GM12878 (cell line): ENCODE results near the gene SCT. TPM values are rescaled to one million over a fixed set of nuclear protein-coding genes. Genes with fewer than 3 reads are reported as not detected.

Experiments
- ATAC-seq: fragments of 200-7000 bp; cut with Tn5 transposase; 3 replicates; pipeline ENCODE4 v1.9.1; 2020; ENCODE audit warnings: mild to moderate bottlenecking, moderate library complexity
- BruUV-seq: library from RNA; stranded (reverse); fragments of 400-500 nt; replicated peaks from 2 replicates; lab custom pipeline; 2021; lab: Mats Ljungman, UMichigan
- CTCF ChIA-PET: fragments of 300-600 bp; sonication (Branson Sonifier 250); formaldehyde crosslinking; extraction: SDS; loops from one replicate; lab custom pipeline; 2021; ENCODE audit warnings: inconsistent platforms; lab: Yijun Ruan, JAX
- POLR2A ChIA-PET: fragments of 350-600 bp; formaldehyde crosslinking; extraction: SDS; loops from one replicate; lab custom pipeline; 2021; ENCODE audit warnings: inconsistent platforms; lab: Charles Lee
- RAD21 ChIA-PET: fragments of 300-600 bp; sonication (Branson Sonifier 250); formaldehyde crosslinking; loops from one replicate; lab custom pipeline; 2023; ENCODE audit warnings: antibody characterized with exemption; ENCODE audit not compliant: unreplicated experiment; lab: Charles Lee
- SMC1A ChIA-PET: fragments of 300-600 bp; sonication (Branson Sonifier 250); formaldehyde crosslinking; loops from one replicate; lab custom pipeline; 2023; ENCODE audit not compliant: unreplicated experiment, uncharacterized antibody; lab: Charles Lee
- DNase-seq: peaks from one replicate; pipeline ENCODE4 v3.0.0-alpha.2; 2011; ENCODE audit warnings: low read depth, low spot score
- FAIRE-seq: peaks from 3 replicates; lab custom pipeline; 2011; peaks lifted over from hg19 to GRCh38; lab: Jason Lieb, UNC
- H2AFZ ChIP-seq: 2 replicates; pipeline ENCODE4 v1.6.0; 2011; ENCODE audit warnings: low read depth, low read length, control low read depth; ENCODE audit not compliant: control insufficient read depth
- H3K27ac ChIP-seq: 2 replicates; pipeline ENCODE4 v1.5.1; 2011; ENCODE audit warnings: control low read depth; ENCODE audit not compliant: control insufficient read depth, insufficient read depth
- H3K27me3 ChIP-seq, 2 experiments: replicated peaks in 1 of 2; 2 replicates each; pipeline versions ENCODE4 v1.6.0 to v1.6.1; 2011; ENCODE audit warnings: low read length in 1 of 2; ENCODE audit not compliant: control insufficient read depth in 2 of 2, insufficient read depth in 2 of 2
- H3K36me3 ChIP-seq, 2 experiments: 2 replicates each; pipeline ENCODE4 v1.5.1; 2011; ENCODE audit warnings: low read length in 1 of 2; ENCODE audit not compliant: control insufficient read depth in 2 of 2, insufficient read depth in 2 of 2
- H3K4me1 ChIP-seq: 2 replicates; pipeline ENCODE4 v1.6.1; 2011; ENCODE audit warnings: mild to moderate bottlenecking, low read length, moderate library complexity, mixed read lengths; ENCODE audit not compliant: control insufficient read depth, insufficient read depth
- H3K4me2 ChIP-seq: 2 replicates; pipeline ENCODE4 v1.6.0; 2011; ENCODE audit warnings: control low read depth; ENCODE audit not compliant: control insufficient read depth, insufficient read depth
- H3K4me3 ChIP-seq: fragments of 200-600 bp; sonication (generic); 2 replicates; pipeline ENCODE4 v1.5.1; 2016
- H3K79me2 ChIP-seq: 2 replicates; pipeline ENCODE4 v1.6.0; 2011; ENCODE audit warnings: low read length; ENCODE audit not compliant: control insufficient read depth, insufficient read depth
- H3K9ac ChIP-seq: 2 replicates; pipeline ENCODE4 v1.8.0; 2011; ENCODE audit warnings: low read length, control low read depth, mixed read lengths; ENCODE audit not compliant: control insufficient read depth, insufficient read depth
- H3K9me3 ChIP-seq: replicated peaks from 3 replicates; pipeline ENCODE4 v1.5.1; 2011; ENCODE audit warnings: mild to moderate bottlenecking, low read length; ENCODE audit not compliant: control insufficient read depth, insufficient read depth
- H4K20me1 ChIP-seq: 2 replicates; pipeline ENCODE4 v1.6.0; 2011; ENCODE audit not compliant: control insufficient read depth, insufficient read depth
- CBFB ChIP-seq: IDR thresholded peaks from 2 replicates; pipeline ENCODE4 v1.6.1; 2016; ENCODE audit warnings: antibody characterized with exemption, low read depth
- CTCF ChIP-seq, 3 experiments: IDR thresholded peaks in 2 of 3; conservative IDR thresholded peaks in 1 of 3; 2 replicates each; pipeline ENCODE4 v1.5.1; 2011; ENCODE audit warnings: low read depth in 3 of 3, low read length in 3 of 3, mild to moderate bottlenecking in 3 of 3, control low read depth in 2 of 3, moderate library complexity in 2 of 3, inconsistent platforms in 1 of 3, mixed read lengths in 1 of 3; ENCODE audit not compliant: control insufficient read depth in 2 of 3, insufficient read depth in 1 of 3; ENCODE audit errors: extremely low read depth in 1 of 3
- EED ChIP-seq: sonication (generic); IDR thresholded peaks from 2 replicates; pipeline ENCODE4 v1.6.1; 2016; ENCODE audit warnings: antibody characterized with exemption, low read depth
- FOXM1 ChIP-seq: IDR thresholded peaks from 2 replicates; pipeline ENCODE4 v1.6.1; 2012; ENCODE audit warnings: low read depth, mild to moderate bottlenecking, inconsistent platforms, low read length, moderate library complexity
- HCFC1 ChIP-seq: fragments of 150-350 bp; IDR thresholded peaks from 2 replicates; pipeline ENCODE4 v1.6.1; 2014; ENCODE audit warnings: low read length
- HDAC2 ChIP-seq: fragments of 200-600 bp; sonication (generic); IDR thresholded peaks from 2 replicates; pipeline ENCODE4 v1.6.1; 2017
- HDGF ChIP-seq: fragments of 450-650 bp; IDR thresholded peaks from 2 replicates; pipeline ENCODE4 v1.6.1; 2016; ENCODE audit warnings: antibody characterized with exemption
- JUNB ChIP-seq: IDR thresholded peaks from 2 replicates; pipeline ENCODE4 v1.6.1; 2016; ENCODE audit warnings: antibody characterized with exemption, mild to moderate bottlenecking
- KAT2A ChIP-seq: conservative IDR thresholded peaks from 2 replicates; pipeline ENCODE4 v1.6.1; 2011; ENCODE audit warnings: low read depth, low read length; ENCODE audit not compliant: control insufficient read depth
- LARP7 ChIP-seq: fragments of 450-650 bp; IDR thresholded peaks from 2 replicates; pipeline ENCODE4 v1.6.1; 2017; ENCODE audit warnings: mild to moderate bottlenecking
- MYC ChIP-seq: IDR thresholded peaks from 2 replicates; pipeline ENCODE4 v1.6.1; 2011; ENCODE audit warnings: mild to moderate bottlenecking, low read length, moderate library complexity, inconsistent platforms; ENCODE audit not compliant: insufficient read depth, insufficient replicate concordance, insufficient read length, severe bottlenecking
- NFXL1 ChIP-seq: fragments of 450-650 bp; IDR thresholded peaks from 2 replicates; pipeline ENCODE4 v1.6.1; 2017; ENCODE audit warnings: antibody characterized with exemption, mild to moderate bottlenecking, borderline replicate concordance
- POLR2AphosphoS5 ChIP-seq: IDR thresholded peaks from 2 replicates; pipeline ENCODE4 v1.6.1; 2011; ENCODE audit warnings: mild to moderate bottlenecking, low read length, inconsistent platforms
- RELA ChIP-seq: fragments of 450-650 bp; IDR thresholded peaks from 2 replicates; pipeline ENCODE4 v1.8.0; 2014; ENCODE audit warnings: borderline replicate concordance; ENCODE audit not compliant: partially characterized antibody
- STAT1 ChIP-seq: fragments of 450-650 bp; conservative IDR thresholded peaks from 2 replicates; pipeline ENCODE4 v1.6.1; 2014; ENCODE audit warnings: antibody characterized with exemption, mild to moderate bottlenecking
- STAT3 ChIP-seq: IDR thresholded peaks from 2 replicates; pipeline ENCODE4 v1.6.1; 2011; ENCODE audit warnings: low read depth, low read length, improper control_type of control experiment
- SUPT20H ChIP-seq: IDR thresholded peaks from 2 replicates; pipeline ENCODE4 v1.6.1; 2011; ENCODE audit warnings: low read depth, mild to moderate bottlenecking, low read length, moderate library complexity, borderline replicate concordance; ENCODE audit not compliant: control insufficient read depth
- TCF3 ChIP-seq: IDR thresholded peaks from 2 replicates; pipeline ENCODE4 v1.6.1; 2012; ENCODE audit warnings: low read depth, mild to moderate bottlenecking, low read length, borderline replicate concordance; ENCODE audit not compliant: insufficient read depth
- TCF7 ChIP-seq: IDR thresholded peaks from 2 replicates; pipeline ENCODE4 v1.6.1; 2014; ENCODE audit warnings: antibody characterized with exemption, borderline replicate concordance
- ZNF687 ChIP-seq: fragments of 450-650 bp; IDR thresholded peaks from 2 replicates; pipeline ENCODE4 v1.6.1; 2017; ENCODE audit warnings: mild to moderate bottlenecking, moderate library complexity
- WGBS: methylation state at CpG from one replicate; pipeline ENCODE4 v1.1.6; 2016; ENCODE audit warnings: low lambda C conversion rate; ENCODE audit not compliant: insufficient replicate concordance, insufficient coverage; ENCODE audit errors: missing lambda C conversion rate; 5-methylcytosine and 5-hydroxymethylcytosine counted together
- in situ Hi-C: fragments of 300-500 bp; cut with MboI; formaldehyde crosslinking; loops from 9 replicates; pipeline ENCODE4 v1.14.3; 2018; ENCODE audit warnings: mixed read lengths
- intact Hi-C: fragments of 100-400 bp; cut with micrococcal nuclease; formaldehyde crosslinking; loops from one replicate; pipeline ENCODE4 v1.14.2; 2022; ENCODE audit not compliant: unreplicated experiment
- polyA plus RNA-seq, 11 experiments: library from polyadenylated mRNA; depleted of rRNA in 4 of 11; unstranded in 6 of 11; stranded (reverse) in 5 of 11; fragments of >200 nt; fragmentation: Nextera tagmentation in 4 of 11; fragmentation: Illumina TruSeq in 1 of 11; extraction: Ambion mirVana in 4 of 11; extraction: Trizol in 1 of 11; gene quantifications; 1 replicate in 1 of 11; 2 replicates in 10 of 11; pipeline versions ENCODE4 v1.2.1 to v1.2.3, GENCODE V29; 2011 to 2016; ENCODE audit warnings: inconsistent platforms in 2 of 11, missing spikeins in 2 of 11, low read depth in 1 of 11
- total RNA-seq, 4 experiments: library from RNA; depleted of rRNA in 3 of 4; stranded (reverse); fragments of >200 nt in 3 of 4; fragmentation: Illumina TruSeq in 1 of 4; extraction: Trizol in 1 of 4; gene quantifications; 2 replicates each; pipeline versions ENCODE4 v1.2.1 to v1.2.3, GENCODE V29; 2013 to 2021

SCT gene
- total and polyA plus RNA-seq, 10 of the 15 experiments (the other 5 are each of a cell fraction or from before 2014, with no cell fraction given), result not detected

GRCh38 chr11:614021-614622, 12.9 kb downstream of the SCT start:
- SMC1A ChIA-PET, result interaction anchor here (0.8 kb wide), 1 partner anchor 38 kb away, joined by 3 read pairs; the partner anchor contains the start of gene PHRF1
- peak; percentile 1 for ATAC-seq
- Histone ChIP-seq H3K9me3 (no peaks in the 10 kb centered on the region), H2AFZ (no peak overlapping the region), H3K36me3 (peaks cover 10 to 40% of the 10 kb centered on the region in 2 experiments; a peak in 3 of 4 replicates), H3K4me3 (peak overlapping the region; percentile 90), H3K27me3 (no peaks in the 10 kb centered on the region), H3K9ac (peak overlapping the region; percentile 91), H3K79me2 (peaks cover 26% of the 10 kb centered on the region), H3K4me2 (peak overlapping the region; percentile 99), H3K27ac (peak overlapping the region; percentile 100), H4K20me1 (peaks cover 11% of the 10 kb centered on the region), H3K4me1 (peaks cover 14% of the 10 kb centered on the region)
- intact Hi-C loops, result no loop called here
- BruUV-seq, result no TSS peak
- CTCF ChIA-PET, result interaction anchor here (0.6 to 1.4 kb wide), 2 partner anchors 33 to 82 kb away, joined by 3 to 6 read pairs; partner anchors contain the start of gene TMEM80
- DNase-seq, result no peak
- no peak for FAIRE-seq
- POLR2A ChIA-PET, result interaction anchor here (0.8 to 1.4 kb wide), 7 partner anchors 38 to 164 kb away, joined by 3 to 4 read pairs (median 3); partner anchors contain the start of genes HRAS and PHRF1
- RAD21 ChIA-PET, result interaction anchor here (0.6 to 1.5 kb wide), 5 partner anchors 38 to 259 kb away, joined by 3 to 5 read pairs (median 4); partner anchors contain the start of genes HRAS and PHRF1
- in situ Hi-C loops, result no loop called here
- WGBS, result 51% methylated on average over 14 of the region's 14 CpGs
- TF ChIP-seq HCFC1, result no peak
- TF ChIP-seq HDGF, result 0 out of 2 replicates have a peak, but pooled peaks have one; percentile 12
- TF ChIP-seq MYC, result no peak
- no peak for TF ChIP-seq SUPT20H
- TF ChIP-seq POLR2AphosphoS5, result peak; percentile 43; the same call in 1 of the 2 replicates
- no peak for TF ChIP-seq TCF3
- 0 out of 2 replicates have a peak, but pooled peaks have one; percentile 6 for TF ChIP-seq CBFB
- no peak for TF ChIP-seq KAT2A
- TF ChIP-seq STAT3, result no peak
- TF ChIP-seq TCF7, result no peak
- no peak for TF ChIP-seq JUNB
- no peak for TF ChIP-seq CTCF (IDR thresholded peaks at IDR 0.05 in 2 of 3, conservative IDR thresholded peaks at IDR 0.05 in 1 of 3; ENCODE audit: control insufficient read depth in 2 of 3, extremely low read depth in 1 of 3, insufficient read depth in 1 of 3, low read depth in 3 of 3, low read length in 3 of 3)
- no peak for TF ChIP-seq STAT1
- no peak for TF ChIP-seq EED
- no peak for TF ChIP-seq ZNF687
- no peak for TF ChIP-seq NFXL1
- TF ChIP-seq LARP7, result no peak
- TF ChIP-seq RELA, result no peak
- TF ChIP-seq FOXM1, result no peak
- no peak for TF ChIP-seq HDAC2
